Embryonic facial prominence (tissue), 1 donor: ENCODE results near the gene CKB.
A peak's percentile ranks its signal among the peaks of the same experiment; 100 is the strongest.

ENCODE experiments used
- DNase-seq: peaks from one replicate; pipeline ENCODE4 v3.0.0-alpha.2; 2016; ENCODE audit errors: extremely low spot score

CKB gene

GRCh38 chr14:103522649-103523574, at the start of gene CKB:
TSS of gene CKB (minus strand) at chr14:103522830. CDS start at chr14:103522493, 337 bp downstream.
- DNase-seq, result no peak

DNA sequence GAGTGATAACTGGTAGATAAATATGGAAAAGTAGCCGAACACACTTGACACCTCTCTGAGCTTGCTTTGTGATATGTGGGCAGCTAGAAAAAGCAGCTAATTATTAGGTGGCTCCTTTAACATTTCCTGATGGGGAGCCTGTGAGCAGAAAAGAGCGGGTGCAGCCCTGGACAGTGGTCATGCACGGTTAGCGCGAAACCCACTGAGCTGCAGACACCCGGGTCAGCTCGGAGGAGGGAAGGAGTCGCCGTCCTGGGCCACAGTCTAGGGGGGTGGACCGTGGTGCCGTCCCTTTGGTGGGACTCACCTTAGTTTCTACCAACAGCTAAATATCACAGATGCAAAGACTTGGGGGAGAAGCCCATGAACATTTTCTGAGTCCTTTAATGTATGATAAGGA, 46.8 kb upstream of the CKB start:
- no peak for DNase-seq

DNA sequence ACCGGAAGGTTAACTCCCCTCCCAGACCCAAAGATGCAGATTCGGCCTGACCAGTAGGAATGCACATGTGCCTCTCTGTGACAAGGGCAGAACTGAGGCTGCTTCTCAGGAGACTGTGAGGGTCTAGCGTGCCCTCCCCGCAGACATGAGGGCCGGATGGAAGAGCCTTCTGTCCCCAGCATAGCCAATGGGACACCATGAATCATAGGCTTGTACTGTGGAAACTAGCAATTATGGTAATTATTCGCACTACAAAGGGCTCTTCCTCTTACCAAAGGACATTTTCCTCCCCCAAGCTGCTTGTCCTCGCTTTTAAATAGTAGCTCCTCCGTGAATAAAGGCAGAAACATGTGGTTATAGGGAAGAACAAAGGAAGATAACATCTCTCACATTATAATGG, 46.3 kb upstream of the CKB start:
- DNase-seq, result no peak

- no peak for DNase-seq
Measured at GRCh38 chr14:103563844-103564505, 41.3 kb upstream of the CKB start.

GRCh38 chr14:103563226-103563620, 40.6 kb upstream of the CKB start:
- DNase-seq, result no peak

- peak; percentile 48 for DNase-seq
Measured at GRCh38 chr14:103562429-103563225, 40.0 kb upstream of the CKB start, which contains the start of the genes BAG5 and COA8. TSS of gene BAG5 (minus strand) at chr14:103562657. CDS start at chr14:103561164, 1,493 bp downstream. TSS of gene COA8 (plus strand) at chr14:103562960. CDS start at chr14:103563002, 42 bp downstream.

DNA sequence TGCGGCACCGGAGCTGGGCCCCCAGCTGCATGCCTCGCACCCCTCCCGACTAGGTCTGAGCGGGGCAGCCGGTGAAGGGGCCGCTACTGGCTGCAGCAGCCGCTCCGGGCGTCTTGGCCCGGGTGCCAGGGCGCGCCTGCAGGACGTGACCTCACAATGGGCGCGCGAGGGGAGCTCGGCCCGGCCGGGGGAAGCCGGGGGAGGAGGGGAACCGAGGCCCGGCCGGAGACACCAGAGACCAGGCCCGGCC, 39.5 kb upstream of the CKB start:
- no peak for DNase-seq

GRCh38 chr14:103561381-103562178, 39.0 kb upstream of the CKB start:
- no peak for DNase-seq

GRCh38 chr14:103560691-103561090, 38.1 kb upstream of the CKB start:
- no peak for DNase-seq

DNA sequence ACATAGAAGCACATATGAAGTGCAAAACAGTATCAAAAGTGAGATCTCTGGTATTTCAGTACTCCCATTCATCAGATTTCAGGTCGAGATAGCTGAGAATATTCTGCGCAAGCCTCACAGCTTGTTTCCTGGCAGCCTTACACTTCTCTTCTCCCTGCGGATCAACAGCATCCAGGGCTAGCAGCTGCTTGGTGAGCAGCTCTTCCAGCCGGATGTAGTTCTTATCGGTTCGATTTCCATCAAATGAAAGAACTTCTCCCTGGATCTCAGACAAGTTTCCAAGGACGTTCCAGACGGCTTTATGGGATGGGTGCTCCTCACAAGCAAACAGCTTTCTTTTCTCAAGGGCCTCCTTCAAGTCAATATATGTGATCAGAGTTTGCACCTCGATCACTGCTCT, 37.1 kb upstream of the CKB start:
- DNase-seq, result no peak

- no peak for DNase-seq
Measured at GRCh38 chr14:103558071-103558882, 35.6 kb upstream of the CKB start.

GRCh38 chr14:103556946-103557758, 34.5 kb upstream of the CKB start:
- DNase-seq, result no peak

DNA sequence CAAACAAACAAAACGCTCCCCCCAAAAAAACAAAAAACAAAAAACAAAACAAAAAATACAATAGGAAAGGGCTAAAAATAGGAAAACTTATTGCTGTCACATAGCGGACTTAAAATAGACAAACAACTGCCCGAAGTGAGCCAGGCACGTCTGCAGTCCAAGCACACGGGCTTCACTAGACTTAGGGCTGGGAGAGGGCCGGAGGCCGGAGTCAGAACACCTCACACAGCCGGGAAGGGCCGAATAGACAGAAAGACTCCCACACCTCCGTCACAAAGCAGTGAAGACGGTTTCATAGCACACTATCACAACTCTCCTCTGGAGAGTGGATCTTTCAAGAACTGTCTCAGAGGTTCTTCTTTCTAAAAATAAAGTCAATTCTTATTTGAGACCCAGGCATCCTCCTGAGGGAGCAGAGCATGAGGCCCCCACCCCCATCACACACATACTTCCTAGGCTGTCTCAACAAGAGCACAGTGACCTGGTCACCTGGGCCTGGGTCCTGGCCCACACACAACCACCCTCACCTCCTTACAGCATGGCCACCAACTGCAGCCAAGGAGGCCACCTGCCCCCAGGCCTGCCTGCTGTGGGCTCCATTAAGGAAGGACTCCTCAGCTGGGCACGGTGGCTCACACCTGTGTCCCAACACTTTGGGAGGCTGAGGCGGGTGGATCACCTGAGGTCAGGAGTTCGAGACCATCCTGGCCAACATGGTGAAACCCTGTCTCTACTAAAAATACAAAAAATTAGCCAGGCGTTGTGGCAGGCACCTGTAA, 33.1 kb upstream of the CKB start:
- no peak for DNase-seq

- no peak for DNase-seq
Measured at GRCh38 chr14:103552846-103553210, 30.2 kb upstream of the CKB start.

DNA sequence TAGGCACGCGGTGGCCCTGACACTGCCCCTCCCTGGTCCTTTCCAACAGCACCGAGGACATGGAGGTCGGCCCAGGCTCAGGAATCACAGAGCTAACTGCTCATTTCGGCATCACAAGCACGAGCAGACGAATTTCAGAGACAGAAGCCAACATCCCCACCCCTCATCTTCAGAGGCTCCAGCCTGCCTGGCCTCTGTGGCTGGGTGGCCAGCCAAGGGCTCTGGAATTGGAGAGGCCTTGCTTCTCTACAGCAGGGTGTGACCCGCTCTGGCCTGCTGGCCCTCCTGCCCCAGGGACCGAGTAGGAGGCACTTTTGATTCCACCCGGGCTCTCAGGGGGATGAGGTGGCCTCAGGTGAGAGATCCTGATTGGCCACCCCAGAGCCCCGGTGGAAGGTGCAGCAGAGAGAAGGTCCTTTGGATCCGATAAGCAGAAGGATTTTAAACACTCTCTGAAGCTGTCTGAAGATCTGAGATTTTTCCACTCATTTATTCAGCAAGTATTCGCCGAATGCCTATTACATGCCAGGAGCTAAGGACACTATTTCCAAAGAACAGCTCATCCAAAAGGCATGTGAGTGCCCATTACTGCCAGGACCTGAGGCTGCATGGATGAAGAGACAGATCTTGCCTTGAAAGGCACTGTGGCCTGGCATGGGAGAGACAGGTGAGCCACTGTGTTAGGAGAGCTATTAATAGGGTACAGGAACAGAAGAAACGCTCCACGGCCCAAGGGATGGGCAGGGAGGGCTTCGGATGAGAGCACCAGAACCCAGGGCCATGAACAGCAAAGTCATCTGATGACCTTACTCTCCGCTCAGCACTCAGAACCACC, 29.6 kb upstream of the CKB start:
- DNase-seq, result no peak

- DNase-seq, result no peak
Measured at GRCh38 chr14:103551338-103551762, 28.7 kb upstream of the CKB start.

DNA sequence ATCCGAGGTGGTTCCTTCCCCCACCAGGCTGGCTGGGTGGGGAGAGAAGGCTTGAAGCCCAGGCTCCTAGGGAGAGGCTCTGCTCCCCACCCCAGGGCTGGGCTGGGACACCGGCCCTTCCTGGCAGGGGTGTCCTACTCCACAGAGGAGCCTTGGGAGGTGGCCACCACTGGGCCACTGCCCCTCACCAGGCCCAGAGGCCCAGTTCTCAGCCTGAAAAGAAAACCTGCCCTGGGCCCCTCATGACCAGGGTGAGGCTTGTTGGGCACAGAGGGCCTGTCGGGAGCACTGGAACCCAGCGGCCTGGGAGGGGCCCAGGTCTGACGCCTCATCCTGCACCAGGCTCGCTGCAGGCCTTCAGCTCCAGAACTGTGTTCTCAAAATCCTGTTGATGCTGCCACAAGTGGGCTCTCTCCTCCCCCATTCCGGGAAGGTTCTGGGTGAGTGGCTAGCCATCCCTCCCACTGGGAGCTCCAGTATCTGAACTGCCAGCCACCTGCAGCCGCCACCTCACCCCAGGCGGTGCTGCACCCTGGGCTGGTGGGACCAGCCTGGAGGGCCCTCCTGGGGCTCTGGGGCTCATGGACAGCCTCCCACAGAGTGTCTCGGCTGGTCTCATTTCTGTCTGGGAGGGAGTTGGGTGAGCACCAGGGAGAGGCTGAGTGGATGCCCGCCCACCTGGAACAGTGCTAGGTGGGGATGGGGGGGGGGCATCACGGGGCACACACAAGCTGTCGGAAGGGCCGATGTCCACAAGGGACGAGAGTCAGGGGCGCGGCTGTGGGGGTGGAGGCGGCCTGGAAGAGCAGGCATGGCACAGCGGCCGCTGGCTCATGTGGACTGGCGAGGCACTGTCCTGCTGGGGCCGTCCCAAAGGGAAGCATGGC, 28.1 kb upstream of the CKB start:
- DNase-seq, result no peak
